GM18511 (cell line): ENCODE measurements around the gene FBLN5.

ENCODE experiments used
- ATAC-seq: cut with Tn5 transposase; IDR thresholded peaks from one replicate; pipeline ENCODE4 v1.9.1; 2021; ENCODE audit warnings: mild to moderate bottlenecking, moderate library complexity; ENCODE audit not compliant: unreplicated experiment

The FBLN5 gene

GRCh38 chr14:91946622-91947474 is 646 bp downstream of the FBLN5 start:
- no peak for ATAC-seq

GRCh38 chr14:91945751-91946621 is 1.5 kb downstream of the FBLN5 start:
- ATAC-seq: no peak

- ATAC-seq: no peak
Observed at GRCh38 chr14:91942946-91943345, 4.5 kb downstream of the FBLN5 start.

- no peak for ATAC-seq
Observed at GRCh38 chr14:91942128-91942527, 5.4 kb downstream of the FBLN5 start.

GRCh38 chr14:91940209-91940608 is 7.3 kb downstream of the FBLN5 start:
- ATAC-seq: no peak

GRCh38 chr14:91935586-91935985 is 11.9 kb downstream of the FBLN5 start:
- no peak for ATAC-seq

GRCh38 chr14:91934554-91935285 is 12.8 kb downstream of the FBLN5 start:
- ATAC-seq: no peak

- ATAC-seq: no peak
Observed at GRCh38 chr14:91931478-91932088, 15.9 kb downstream of the FBLN5 start.

GRCh38 chr14:91929700-91930099 is 17.8 kb downstream of the FBLN5 start:
- no peak for ATAC-seq

GRCh38 chr14:91927800-91928199 is 19.7 kb downstream of the FBLN5 start:
- no peak for ATAC-seq

- no peak for ATAC-seq
Observed at GRCh38 chr14:91927191-91927590, 20.3 kb downstream of the FBLN5 start.

- no peak for ATAC-seq
Observed at GRCh38 chr14:91926131-91926890, 21.2 kb downstream of the FBLN5 start.

- no peak for ATAC-seq
Observed at GRCh38 chr14:91925727-91926121, 21.8 kb downstream of the FBLN5 start.

- ATAC-seq: no peak
Observed at GRCh38 chr14:91925001-91925726, 22.3 kb downstream of the FBLN5 start.

GRCh38 chr14:91920526-91920925 is 27.0 kb downstream of the FBLN5 start:
- ATAC-seq: no peak

GRCh38 chr14:91919814-91920213 is 27.7 kb downstream of the FBLN5 start:
- no peak for ATAC-seq

- ATAC-seq: no peak
Observed at GRCh38 chr14:91918186-91918883, 29.2 kb downstream of the FBLN5 start.

- ATAC-seq: no peak
Observed at GRCh38 chr14:91912035-91912434, 35.5 kb downstream of the FBLN5 start.
